CD14-positive monocyte (primary cell): ENCODE data around the gene PER3. TPM values are rescaled to one million over a fixed set of nuclear protein-coding genes. Genes with fewer than 3 reads are reported as not detected.

Source experiments
- DNase-seq, 3 donors: peaks; one replicate each; pipeline ENCODE4 v3.0.0-alpha.2; 2011 to 2022
- H2AFZ ChIP-seq: 2 replicates; pipeline ENCODE4 v1.6.0; 2012; ENCODE audit warnings: mild to moderate bottlenecking, low read depth, low read length, inconsistent platforms; ENCODE audit not compliant: insufficient read depth, poor library complexity, severe bottlenecking
- H3K27ac ChIP-seq, 2 donors: 1 replicate in 1 of 2; 2 replicates in 1 of 2; pipeline ENCODE4 v1.5.1; 2012 to 2013; ENCODE audit warnings: low read length in 2 of 2, control low read depth in 1 of 2, inconsistent platforms in 1 of 2, low read depth in 1 of 2, mild to moderate bottlenecking in 1 of 2
- H3K27me3 ChIP-seq, 2 donors: one replicate each; pipeline versions ENCODE4 v1.6.0 to v1.6.1; 2011 to 2013; ENCODE audit warnings: low read length in 2 of 2; ENCODE audit not compliant: control insufficient read depth in 2 of 2, insufficient read depth in 2 of 2
- H3K36me3 ChIP-seq, 2 donors: replicated peaks in 1 of 2; 1 replicate in 1 of 2; 2 replicates in 1 of 2; pipeline versions ENCODE4 v1.5.1 to v1.6.1; 2012 to 2013; ENCODE audit warnings: low read length in 2 of 2, control low read depth in 1 of 2, inconsistent platforms in 1 of 2, mild to moderate bottlenecking in 1 of 2; ENCODE audit not compliant: insufficient read depth in 2 of 2, control insufficient read depth in 1 of 2
- H3K4me1 ChIP-seq, 2 donors: 1 replicate in 1 of 2; 2 replicates in 1 of 2; pipeline versions ENCODE4 v1.5.1 to v1.6.1; 2012 to 2013; ENCODE audit warnings: low read length in 2 of 2, control low read depth in 1 of 2, inconsistent platforms in 1 of 2, mild to moderate bottlenecking in 1 of 2, moderate library complexity in 1 of 2; ENCODE audit not compliant: insufficient read depth in 2 of 2, control insufficient read depth in 1 of 2
- H3K4me2 ChIP-seq: replicated peaks from 2 replicates; pipeline ENCODE3; 2012; ENCODE audit warnings: low read length, moderate library complexity, mild to moderate bottlenecking; ENCODE audit not compliant: poor library complexity, severe bottlenecking; ENCODE audit errors: extremely low read depth
- H3K4me3 ChIP-seq, 3 experiments: fragments of 200-600 bp in 1 of 3; sonication (generic) in 1 of 3; replicated peaks in 1 of 3; 1 replicate in 2 of 3; 2 replicates in 1 of 3; pipeline ENCODE4 v1.5.1; 2011 to 2013; ENCODE audit warnings: low read length in 3 of 3, mild to moderate bottlenecking in 3 of 3, control low read depth in 2 of 3, low read depth in 2 of 3, inconsistent platforms in 1 of 3, moderate library complexity in 1 of 3
- H3K79me2 ChIP-seq: 2 replicates; pipeline ENCODE4 v1.6.0; 2012; ENCODE audit warnings: mild to moderate bottlenecking, control low read depth, inconsistent platforms, low read length, moderate library complexity; ENCODE audit not compliant: insufficient read depth
- H3K9ac ChIP-seq: 2 replicates; pipeline ENCODE4 v1.6.0; 2017; ENCODE audit warnings: low read length, mild to moderate bottlenecking; ENCODE audit not compliant: insufficient read depth, poor library complexity, severe bottlenecking
- H3K9me3 ChIP-seq, 2 donors: replicated peaks in 1 of 2; 1 replicate in 1 of 2; 2 replicates in 1 of 2; pipeline versions ENCODE4 v1.5.1 to v1.6.1; 2012 to 2013; ENCODE audit warnings: low read length in 2 of 2, control low read depth in 1 of 2; ENCODE audit not compliant: control insufficient read depth in 1 of 2, insufficient read depth in 1 of 2
- H4K20me1 ChIP-seq: 2 replicates; pipeline ENCODE4 v1.6.0; 2012; ENCODE audit warnings: mild to moderate bottlenecking, low read length, control low read depth, moderate library complexity; ENCODE audit not compliant: insufficient read depth
- H3K27ac Mint-ChIP-seq, 7 donors: one replicate each; pipeline ENCODE4 v1.8.0; 2020; ENCODE audit warnings: mild to moderate bottlenecking in 7 of 7, mixed read lengths in 7 of 7, moderate library complexity in 6 of 7, inconsistent platforms in 2 of 7
- H3K27me3 Mint-ChIP-seq, 3 donors: one replicate each; pipeline ENCODE4 v1.8.0; 2021 to 2022; ENCODE audit warnings: low read depth in 3 of 3, mild to moderate bottlenecking in 3 of 3, mixed read lengths in 3 of 3, moderate library complexity in 3 of 3, inconsistent platforms in 1 of 3
- H3K36me3 Mint-ChIP-seq, 2 donors: one replicate each; pipeline ENCODE4 v1.8.0; 2020; ENCODE audit warnings: mixed read lengths in 2 of 2, inconsistent platforms in 1 of 2, mild to moderate bottlenecking in 1 of 2
- H3K4me1 Mint-ChIP-seq: one replicate; pipeline ENCODE4 v1.8.0; 2020; ENCODE audit warnings: mild to moderate bottlenecking, mixed read lengths
- H3K4me3 Mint-ChIP-seq, 2 donors: one replicate each; pipeline ENCODE4 v1.8.0; 2020; ENCODE audit warnings: mild to moderate bottlenecking in 2 of 2, mixed read lengths in 2 of 2, moderate library complexity in 1 of 2
- H3K9me3 Mint-ChIP-seq, 7 donors: one replicate each; pipeline ENCODE4 v1.8.0; 2020 to 2022; ENCODE audit warnings: mixed read lengths in 7 of 7, mild to moderate bottlenecking in 6 of 7, moderate library complexity in 6 of 7, inconsistent platforms in 2 of 7
- WGBS: methylation state at CpG from one replicate; pipeline ENCODE4 v1.1.5; 2013; ENCODE audit warnings: missing lambda C conversion rate; ENCODE audit not compliant: insufficient coverage; 5-methylcytosine and 5-hydroxymethylcytosine counted together
- intact Hi-C, 2 donors: fragments of 100-400 bp; cut with micrococcal nuclease; formaldehyde crosslinking; loops; one replicate each; pipeline versions ENCODE4 v1.15.0 to v1.15.1; 2023
- polyA plus RNA-seq, 3 donors: library from polyadenylated mRNA; depleted of rRNA in 1 of 3; unstranded in 2 of 3; stranded (reverse) in 1 of 3; fragments of 300-500 nt in 2 of 3; fragments of >200 nt in 1 of 3; fragmentation: Illumina TruSeq in 2 of 3; gene quantifications; 1 replicate in 2 of 3; 2 replicates in 1 of 3; pipeline ENCODE4 v1.2.3, GENCODE V29; 2012 to 2021
- TF ChIP-seq, protein P1 (sequence below): fragments of 200-600 bp; IDR thresholded peaks from one replicate; pipeline ENCODE4 v1.8.0; 2022; ENCODE audit warnings: antibody characterized with exemption, mild to moderate bottlenecking

The PER3 gene
- polyA plus RNA-seq, 3 donors, result 0.46 to 2.3 (median 2.0) TPM

- Histone ChIP-seq H3K4me3 (no peak overlapping the region), H4K20me1 (no peaks in the 10 kb centered on the region), H3K79me2 (no peaks in the 10 kb centered on the region), H3K27ac (no peak overlapping the region), H2AFZ (no peak overlapping the region), H3K9ac (no peak overlapping the region), H3K9me3 (no peaks in the 10 kb centered on the region), H3K4me1 (no peaks in the 10 kb centered on the region), H3K4me2 (no peak overlapping the region), H3K36me3 (peaks cover 12 to 13% of the 10 kb centered on the region in 2 donors), H3K27me3 (no peaks in the 10 kb centered on the region)
- peaks cover 0 to 3% (median 2%) of the 10 kb centered on the region in 7 donors for H3K9me3 Mint-ChIP-seq
- peaks cover 13 to 29% of the 10 kb centered on the region in 2 donors for H3K36me3 Mint-ChIP-seq
- no peak for DNase-seq
- no peak overlapping the region for H3K27ac Mint-ChIP-seq
- TF ChIP-seq, protein P1, sequence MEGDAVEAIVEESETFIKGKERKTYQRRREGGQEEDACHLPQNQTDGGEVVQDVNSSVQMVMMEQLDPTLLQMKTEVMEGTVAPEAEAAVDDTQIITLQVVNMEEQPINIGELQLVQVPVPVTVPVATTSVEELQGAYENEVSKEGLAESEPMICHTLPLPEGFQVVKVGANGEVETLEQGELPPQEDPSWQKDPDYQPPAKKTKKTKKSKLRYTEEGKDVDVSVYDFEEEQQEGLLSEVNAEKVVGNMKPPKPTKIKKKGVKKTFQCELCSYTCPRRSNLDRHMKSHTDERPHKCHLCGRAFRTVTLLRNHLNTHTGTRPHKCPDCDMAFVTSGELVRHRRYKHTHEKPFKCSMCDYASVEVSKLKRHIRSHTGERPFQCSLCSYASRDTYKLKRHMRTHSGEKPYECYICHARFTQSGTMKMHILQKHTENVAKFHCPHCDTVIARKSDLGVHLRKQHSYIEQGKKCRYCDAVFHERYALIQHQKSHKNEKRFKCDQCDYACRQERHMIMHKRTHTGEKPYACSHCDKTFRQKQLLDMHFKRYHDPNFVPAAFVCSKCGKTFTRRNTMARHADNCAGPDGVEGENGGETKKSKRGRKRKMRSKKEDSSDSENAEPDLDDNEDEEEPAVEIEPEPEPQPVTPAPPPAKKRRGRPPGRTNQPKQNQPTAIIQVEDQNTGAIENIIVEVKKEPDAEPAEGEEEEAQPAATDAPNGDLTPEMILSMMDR, result no peak
- H3K27me3 Mint-ChIP-seq, result no peaks in the 10 kb centered on the region
- intact Hi-C loops, result no loop called here
- no peak overlapping the region for H3K4me3 Mint-ChIP-seq
- H3K4me1 Mint-ChIP-seq, result peaks cover 7% of the 10 kb centered on the region
Measured at GRCh38 chr1:7833035-7833434, 48.9 kb downstream of the PER3 start.

DNA sequence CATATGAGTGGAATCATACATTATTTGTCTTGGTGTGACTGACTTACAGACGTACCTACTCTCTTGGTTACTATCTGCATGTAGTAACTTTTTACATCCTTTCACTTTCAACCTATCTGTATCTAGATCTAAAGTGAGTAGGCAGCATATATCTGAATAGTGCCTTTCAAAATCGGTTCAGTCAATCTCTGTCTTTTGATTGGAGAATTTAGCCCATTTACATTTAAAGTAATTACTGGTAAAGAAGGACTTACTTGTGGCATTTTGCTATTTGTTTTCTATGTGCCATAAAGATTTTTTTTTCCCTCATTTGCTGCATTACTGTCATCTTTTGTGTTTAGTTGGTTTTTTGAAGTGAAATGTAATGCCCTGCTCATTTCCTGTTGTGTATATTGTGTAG lies 54.6 kb downstream of the PER3 start:
- H3K27ac ChIP-seq, result no peak overlapping the region
- no peak overlapping the region for H2AFZ ChIP-seq
- no peaks in the 10 kb centered on the region for H4K20me1 ChIP-seq
- H3K36me3 Mint-ChIP-seq, result peaks cover 32 to 45% of the 10 kb centered on the region in 2 donors
- H3K4me3 ChIP-seq, result no peak overlapping the region
- no peaks in the 10 kb centered on the region for H3K4me1 Mint-ChIP-seq
- TF ChIP-seq, protein P1, result no peak
- no peak overlapping the region for H3K4me2 ChIP-seq
- peaks cover 12 to 13% of the 10 kb centered on the region in 2 donors for H3K36me3 ChIP-seq
- peaks cover 12 to 23% (median 18%) of the 10 kb centered on the region in 7 donors for H3K9me3 Mint-ChIP-seq
- no peaks in the 10 kb centered on the region for H3K4me1 ChIP-seq
- no peak for DNase-seq
- peaks cover 4 to 17% of the 10 kb centered on the region in 2 donors for H3K9me3 ChIP-seq
- no peaks in the 10 kb centered on the region for H3K79me2 ChIP-seq
- no peak overlapping the region for H3K4me3 Mint-ChIP-seq
- peaks cover 0 to 3% (median 0%) of the 10 kb centered on the region in 3 donors for H3K27me3 Mint-ChIP-seq
- intact Hi-C loops, result no loop called here
- H3K27me3 ChIP-seq, result no peaks in the 10 kb centered on the region
- H3K9ac ChIP-seq, result no peak overlapping the region
- no peak overlapping the region for H3K27ac Mint-ChIP-seq
- WGBS, result no CpG with 5 or more reads among the region's 2 CpGs
